ENCODE measurements around the gene HIBCH.
"Not testable (repeated sequence)": the region's sequence is repeated elsewhere in the genome, so short reads cannot be mapped to it uniquely, and the experiment has no call there.

HIBCH gene

DNA sequence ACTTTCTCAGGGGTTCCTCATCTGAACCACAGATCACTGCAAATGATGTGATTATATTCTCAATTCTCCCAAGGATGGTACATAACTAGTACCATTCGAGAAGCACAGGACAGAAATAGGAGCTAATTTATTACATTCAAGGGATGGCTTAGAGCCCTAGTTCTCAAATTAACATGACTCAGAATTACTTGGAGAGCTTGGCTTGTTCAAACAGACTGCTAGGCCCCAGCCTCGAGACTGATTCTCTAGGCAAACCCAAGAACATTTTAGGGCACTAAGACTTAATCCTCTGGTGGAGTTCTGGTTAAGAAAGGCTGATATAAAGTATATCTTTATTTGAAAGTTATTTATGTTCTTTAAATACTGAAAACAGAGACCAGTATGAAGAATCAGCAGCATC, 35.8 kb downstream of the HIBCH start:
- no peaks in the 10 kb centered on the region for H3K27me3 ChIP-seq (ENCODE audit: insufficient read depth, poor library complexity, severe bottlenecking)
- H3K27ac ChIP-seq (replicated peaks): no peak overlapping the region
- TF ChIP-seq POLR2AphosphoS5 (IDR thresholded peaks at IDR 0.05; ENCODE audit: low read depth) (no peak), GABPA (IDR thresholded peaks at IDR 0.05; ENCODE audit: low read depth) (no peak), SPI1 (IDR thresholded peaks at IDR 0.05; ENCODE audit: borderline replicate concordance, low read depth) (no peak)
- TF ChIP-seq, protein P1, sequence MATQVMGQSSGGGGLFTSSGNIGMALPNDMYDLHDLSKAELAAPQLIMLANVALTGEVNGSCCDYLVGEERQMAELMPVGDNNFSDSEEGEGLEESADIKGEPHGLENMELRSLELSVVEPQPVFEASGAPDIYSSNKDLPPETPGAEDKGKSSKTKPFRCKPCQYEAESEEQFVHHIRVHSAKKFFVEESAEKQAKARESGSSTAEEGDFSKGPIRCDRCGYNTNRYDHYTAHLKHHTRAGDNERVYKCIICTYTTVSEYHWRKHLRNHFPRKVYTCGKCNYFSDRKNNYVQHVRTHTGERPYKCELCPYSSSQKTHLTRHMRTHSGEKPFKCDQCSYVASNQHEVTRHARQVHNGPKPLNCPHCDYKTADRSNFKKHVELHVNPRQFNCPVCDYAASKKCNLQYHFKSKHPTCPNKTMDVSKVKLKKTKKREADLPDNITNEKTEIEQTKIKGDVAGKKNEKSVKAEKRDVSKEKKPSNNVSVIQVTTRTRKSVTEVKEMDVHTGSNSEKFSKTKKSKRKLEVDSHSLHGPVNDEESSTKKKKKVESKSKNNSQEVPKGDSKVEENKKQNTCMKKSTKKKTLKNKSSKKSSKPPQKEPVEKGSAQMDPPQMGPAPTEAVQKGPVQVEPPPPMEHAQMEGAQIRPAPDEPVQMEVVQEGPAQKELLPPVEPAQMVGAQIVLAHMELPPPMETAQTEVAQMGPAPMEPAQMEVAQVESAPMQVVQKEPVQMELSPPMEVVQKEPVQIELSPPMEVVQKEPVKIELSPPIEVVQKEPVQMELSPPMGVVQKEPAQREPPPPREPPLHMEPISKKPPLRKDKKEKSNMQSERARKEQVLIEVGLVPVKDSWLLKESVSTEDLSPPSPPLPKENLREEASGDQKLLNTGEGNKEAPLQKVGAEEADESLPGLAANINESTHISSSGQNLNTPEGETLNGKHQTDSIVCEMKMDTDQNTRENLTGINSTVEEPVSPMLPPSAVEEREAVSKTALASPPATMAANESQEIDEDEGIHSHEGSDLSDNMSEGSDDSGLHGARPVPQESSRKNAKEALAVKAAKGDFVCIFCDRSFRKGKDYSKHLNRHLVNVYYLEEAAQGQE (IDR thresholded peaks at IDR 0.05; ENCODE audit: insufficient replicate concordance, low read depth): no peak
- TF ChIP-seq, protein P2, sequence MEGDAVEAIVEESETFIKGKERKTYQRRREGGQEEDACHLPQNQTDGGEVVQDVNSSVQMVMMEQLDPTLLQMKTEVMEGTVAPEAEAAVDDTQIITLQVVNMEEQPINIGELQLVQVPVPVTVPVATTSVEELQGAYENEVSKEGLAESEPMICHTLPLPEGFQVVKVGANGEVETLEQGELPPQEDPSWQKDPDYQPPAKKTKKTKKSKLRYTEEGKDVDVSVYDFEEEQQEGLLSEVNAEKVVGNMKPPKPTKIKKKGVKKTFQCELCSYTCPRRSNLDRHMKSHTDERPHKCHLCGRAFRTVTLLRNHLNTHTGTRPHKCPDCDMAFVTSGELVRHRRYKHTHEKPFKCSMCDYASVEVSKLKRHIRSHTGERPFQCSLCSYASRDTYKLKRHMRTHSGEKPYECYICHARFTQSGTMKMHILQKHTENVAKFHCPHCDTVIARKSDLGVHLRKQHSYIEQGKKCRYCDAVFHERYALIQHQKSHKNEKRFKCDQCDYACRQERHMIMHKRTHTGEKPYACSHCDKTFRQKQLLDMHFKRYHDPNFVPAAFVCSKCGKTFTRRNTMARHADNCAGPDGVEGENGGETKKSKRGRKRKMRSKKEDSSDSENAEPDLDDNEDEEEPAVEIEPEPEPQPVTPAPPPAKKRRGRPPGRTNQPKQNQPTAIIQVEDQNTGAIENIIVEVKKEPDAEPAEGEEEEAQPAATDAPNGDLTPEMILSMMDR (IDR thresholded peaks at IDR 0.05; ENCODE audit: insufficient read depth, low read length): no peak
- no peak for DNase-seq (ENCODE audit: low read depth in 1 of 2, low spot score in 1 of 2)
- no peak overlapping the region for H3K4me3 ChIP-seq (replicated peaks; ENCODE audit: insufficient read depth, low read length)

DNA sequence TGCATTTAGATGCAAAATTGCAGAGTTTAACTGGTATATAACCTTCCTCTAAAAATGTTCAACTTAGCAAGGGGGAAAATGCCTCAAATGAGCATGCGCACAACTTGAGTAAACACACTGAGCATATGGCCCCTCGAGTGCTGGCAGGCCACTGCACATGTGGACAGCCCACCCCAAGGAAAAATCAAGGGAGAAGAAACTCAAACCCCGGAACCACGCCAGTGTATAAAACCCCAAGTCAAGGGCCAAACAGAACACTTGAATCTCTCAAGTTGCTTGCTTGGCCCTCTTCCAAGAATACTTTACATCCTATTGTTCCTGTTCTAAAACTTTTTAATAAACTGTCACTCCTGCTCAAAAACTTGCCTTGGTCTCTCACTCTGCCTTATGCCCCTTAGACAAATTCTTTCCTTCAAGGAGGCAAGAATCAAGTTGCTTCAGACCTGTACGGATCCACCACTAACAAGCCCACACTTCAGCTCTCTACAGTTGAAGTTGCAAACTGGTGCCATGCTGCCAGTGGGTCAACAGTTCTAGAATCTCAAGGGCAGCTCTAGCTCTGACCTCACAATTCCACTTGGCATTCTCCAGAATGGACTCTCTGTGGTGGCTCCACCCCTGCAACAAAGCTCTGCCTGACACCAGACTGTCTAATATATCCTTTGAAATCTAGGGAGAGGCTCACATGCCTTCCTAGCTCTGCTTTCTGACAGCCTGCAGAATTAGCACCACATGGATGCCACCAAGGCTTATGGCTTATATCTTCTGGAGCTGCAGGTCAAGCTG, 38.9 kb downstream of the HIBCH start:
- no peak overlapping the region for H3K27ac ChIP-seq (replicated peaks)
- TF ChIP-seq, protein P2 (IDR thresholded peaks at IDR 0.05; ENCODE audit: insufficient read depth, low read length): no peak
- TF ChIP-seq GABPA (IDR thresholded peaks at IDR 0.05; ENCODE audit: low read depth): no peak
- TF ChIP-seq, protein P1 (IDR thresholded peaks at IDR 0.05; ENCODE audit: insufficient replicate concordance, low read depth): no peak
- no peak for TF ChIP-seq SPI1 (IDR thresholded peaks at IDR 0.05; ENCODE audit: borderline replicate concordance, low read depth)
- no peak for TF ChIP-seq POLR2AphosphoS5 (IDR thresholded peaks at IDR 0.05; ENCODE audit: low read depth)
- H3K4me3 ChIP-seq (replicated peaks; ENCODE audit: insufficient read depth, low read length): no peak overlapping the region
- H3K27me3 ChIP-seq (ENCODE audit: insufficient read depth, poor library complexity, severe bottlenecking): no peaks in the 10 kb centered on the region
- DNase-seq (ENCODE audit: low read depth in 1 of 2, low spot score in 1 of 2): no peak

DNA sequence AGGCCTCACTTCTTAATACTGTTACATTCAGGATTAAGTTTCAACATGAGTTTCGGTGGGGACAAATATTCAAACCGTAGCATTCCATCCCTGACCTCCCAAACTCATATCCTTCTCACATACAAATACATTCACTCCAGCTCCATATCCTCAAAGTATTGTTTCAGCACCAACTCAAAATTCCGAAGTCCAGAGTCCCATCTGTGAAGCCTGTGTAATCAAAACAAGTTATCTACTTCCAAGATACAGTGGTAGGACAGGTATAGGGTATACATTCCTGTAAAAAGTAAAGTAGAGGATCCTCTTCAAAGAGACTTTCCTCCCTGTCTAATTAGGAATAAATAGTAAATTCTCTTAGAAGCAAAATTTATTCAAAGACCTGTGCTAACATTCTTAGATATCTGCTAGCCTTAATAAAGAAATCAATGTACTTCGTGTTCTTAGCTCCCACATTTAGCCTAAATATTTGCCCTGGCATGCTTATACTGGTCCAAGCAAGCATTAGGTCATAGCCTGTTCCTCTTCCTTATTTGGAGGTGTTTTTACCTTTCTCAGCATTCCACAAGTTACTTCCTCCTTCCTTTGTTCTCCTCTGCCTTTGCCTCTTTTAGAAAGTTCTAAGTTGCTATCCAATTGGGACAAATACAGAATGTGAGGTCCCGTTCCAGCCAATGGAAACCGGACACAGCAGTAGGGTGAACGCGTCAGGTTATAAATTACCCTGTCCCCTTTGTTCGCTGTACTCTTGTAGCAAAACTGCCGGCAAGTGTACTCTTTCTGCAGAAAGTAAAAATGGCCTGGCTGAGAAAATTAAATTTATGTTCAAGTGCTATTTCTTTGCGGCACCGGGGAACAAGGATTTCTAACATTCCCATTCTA, 40.1 kb downstream of the HIBCH start:
- H3K27ac ChIP-seq (replicated peaks); H3K4me3 ChIP-seq (replicated peaks; ENCODE audit: insufficient read depth, low read length); DNase-seq (ENCODE audit: low read depth in 1 of 2, low spot score in 1 of 2); H3K27me3 ChIP-seq (ENCODE audit: insufficient read depth, poor library complexity, severe bottlenecking): not testable (repeated sequence)

Measured in HL-60 (cell line).